HEK293 (cell line): ENCODE data around the gene IGF2BP1.

Source experiments
- CTCF ChIA-PET: fragments of 350-600 bp; formaldehyde crosslinking; extraction: SDS; loops from one replicate; lab custom pipeline; 2021; ENCODE audit warnings: antibody characterized with exemption; lab: Yijun Ruan, JAX
- POLR2A ChIA-PET: fragments of 300-600 bp; formaldehyde crosslinking; extraction: SDS; loops from one replicate; lab custom pipeline; 2020; ENCODE audit warnings: antibody characterized with exemption, inconsistent platforms; lab: Yijun Ruan, JAX
- H3K27ac ChIP-seq: fragments of 200-500 bp; sonication (Bioruptor generic); 2 replicates; pipeline ENCODE4 v1.5.1; 2014; ENCODE audit warnings: low read depth, low read length, control low read depth, inconsistent platforms; ENCODE audit errors: extremely low read depth
- H3K36me3 ChIP-seq, 2 experiments: fragments of 200-500 bp in 1 of 2; sonication (Bioruptor generic) in 1 of 2; 1 replicate in 1 of 2; 2 replicates in 1 of 2; pipeline ENCODE4 v1.5.1; 2014 to 2017; ENCODE audit warnings: inconsistent platforms in 2 of 2, low read length in 2 of 2; ENCODE audit not compliant: control insufficient read depth in 2 of 2, insufficient read depth in 1 of 2
- H3K4me1 ChIP-seq: fragments of 200-500 bp; sonication (Bioruptor generic); 2 replicates; pipeline ENCODE4 v1.5.1; 2014; ENCODE audit warnings: mild to moderate bottlenecking, low read length, inconsistent platforms; ENCODE audit not compliant: control insufficient read depth, insufficient read depth
- H3K4me3 ChIP-seq: 2 replicates; pipeline ENCODE4 v1.5.1; 2011; ENCODE audit warnings: low read depth, mild to moderate bottlenecking, control low read depth, low read length, moderate library complexity
- H3K9me3 ChIP-seq: fragments of 200-500 bp; sonication (Bioruptor generic); 2 replicates; pipeline ENCODE4 v1.5.1; 2014; ENCODE audit warnings: low read depth, low read length, inconsistent platforms; ENCODE audit not compliant: control insufficient read depth, insufficient read depth
- HOXA7 ChIP-seq: sonication (generic); formaldehyde crosslinking; IDR thresholded peaks from 2 replicates; pipeline ENCODE4 v1.8.1; 2022; ENCODE audit warnings: missing genetic modification reagents, borderline replicate concordance
- SALL2 ChIP-seq: fragments of 450-650 bp; formaldehyde crosslinking; IDR thresholded peaks from 2 replicates; pipeline ENCODE4 v1.5.0; 2017; ENCODE audit warnings: missing biosample characterization, mild to moderate bottlenecking, missing genetic modification characterization, borderline replicate concordance
- SCRT2 ChIP-seq: fragments of 450-650 bp; formaldehyde crosslinking; IDR thresholded peaks from 2 replicates; pipeline ENCODE4 v1.5.1; 2016; ENCODE audit warnings: missing biosample characterization, missing genetic modification characterization
- ZBTB1 ChIP-seq: fragments of 450-650 bp; formaldehyde crosslinking; IDR thresholded peaks from 2 replicates; pipeline ENCODE4 v1.5.1; 2016; ENCODE audit warnings: missing biosample characterization, missing genetic modification characterization
- ZBTB17 ChIP-seq: fragments of 450-650 bp; formaldehyde crosslinking; IDR thresholded peaks from 2 replicates; pipeline ENCODE4 v1.5.1; 2016; ENCODE audit warnings: missing biosample characterization, missing genetic modification characterization
- ZBTB21 ChIP-seq: fragments of 450-650 bp; formaldehyde crosslinking; IDR thresholded peaks from 2 replicates; pipeline ENCODE4 v1.5.1; 2017; ENCODE audit warnings: missing biosample characterization, missing genetic modification characterization
- ZEB2 ChIP-seq: fragments of 450-650 bp; formaldehyde crosslinking; IDR thresholded peaks from 2 replicates; pipeline ENCODE4 v1.5.1; 2016; ENCODE audit warnings: missing biosample characterization, missing genetic modification characterization
- ZNF140 ChIP-seq: fragments of 450-650 bp; formaldehyde crosslinking; IDR thresholded peaks from 2 replicates; pipeline ENCODE4 v1.5.1; 2016; ENCODE audit warnings: missing biosample characterization, missing genetic modification characterization
- ZNF221 ChIP-seq: fragments of 450-650 bp; formaldehyde crosslinking; IDR thresholded peaks from 2 replicates; pipeline ENCODE4 v1.5.1; 2017; ENCODE audit warnings: missing biosample characterization, missing genetic modification characterization, borderline replicate concordance
- ZNF266 ChIP-seq: fragments of 450-650 bp; formaldehyde crosslinking; IDR thresholded peaks from 2 replicates; pipeline ENCODE4 v1.5.1; 2016; ENCODE audit warnings: missing biosample characterization, missing genetic modification characterization, low read depth
- ZNF274 ChIP-seq, 2 experiments: fragments of 200-500 bp in 1 of 2; fragments of 450-650 bp in 1 of 2; sonication (Bioruptor generic) in 1 of 2; formaldehyde crosslinking in 1 of 2; IDR thresholded peaks; 2 replicates each; pipeline versions ENCODE4 v1.5.1 to v1.6.1; 2014 to 2016; ENCODE audit warnings: borderline replicate concordance in 1 of 2, inconsistent platforms in 1 of 2, low read length in 1 of 2, missing biosample characterization in 1 of 2, missing genetic modification characterization in 1 of 2
- ZNF292 ChIP-seq: fragments of 450-650 bp; formaldehyde crosslinking; IDR thresholded peaks from 2 replicates; pipeline ENCODE4 v1.5.1; 2016; ENCODE audit warnings: low read depth, missing biosample characterization, missing genetic modification characterization, borderline replicate concordance
- ZNF324 ChIP-seq: fragments of 450-650 bp; formaldehyde crosslinking; IDR thresholded peaks from 2 replicates; pipeline ENCODE4 v1.5.1; 2016; ENCODE audit warnings: missing biosample characterization, missing genetic modification characterization
- ZNF335 ChIP-seq: fragments of 450-650 bp; formaldehyde crosslinking; conservative IDR thresholded peaks from 2 replicates; pipeline ENCODE4 v1.5.1; 2016; ENCODE audit warnings: missing biosample characterization, missing genetic modification characterization
- ZNF341 ChIP-seq: fragments of 450-650 bp; formaldehyde crosslinking; IDR thresholded peaks from 2 replicates; pipeline ENCODE4; 2016; ENCODE audit warnings: low read depth, missing biosample characterization, missing genetic modification characterization
- ZNF394 ChIP-seq: fragments of 450-650 bp; formaldehyde crosslinking; IDR thresholded peaks from 2 replicates; pipeline ENCODE4 v1.5.1; 2016; ENCODE audit warnings: missing biosample characterization, missing genetic modification characterization, mild to moderate bottlenecking, moderate library complexity, borderline replicate concordance
- ZNF404 ChIP-seq: fragments of 450-650 bp; formaldehyde crosslinking; IDR thresholded peaks from 2 replicates; pipeline ENCODE4 v1.5.1; 2017; ENCODE audit warnings: missing biosample characterization, missing genetic modification characterization
- ZNF623 ChIP-seq: fragments of 450-650 bp; formaldehyde crosslinking; IDR thresholded peaks from 2 replicates; pipeline ENCODE4 v1.5.1; 2016; ENCODE audit warnings: missing biosample characterization, missing genetic modification characterization
- ZNF654 ChIP-seq: fragments of 450-650 bp; formaldehyde crosslinking; IDR thresholded peaks from 2 replicates; pipeline ENCODE4 v1.5.1; 2016; ENCODE audit warnings: low read depth, missing biosample characterization, missing genetic modification characterization
- ZXDB ChIP-seq: fragments of 450-650 bp; formaldehyde crosslinking; IDR thresholded peaks from 2 replicates; pipeline ENCODE4 v1.5.1; 2016; ENCODE audit warnings: missing biosample characterization, missing genetic modification characterization
- TF ChIP-seq, protein P1 (sequence below): sonication (generic); formaldehyde crosslinking; IDR thresholded peaks from 2 replicates; pipeline ENCODE4 v1.8.1; 2022; ENCODE audit warnings: mild to moderate bottlenecking, moderate library complexity, missing genetic modification reagents
- TF ChIP-seq, protein P2 (sequence below): fragments of 450-650 bp; formaldehyde crosslinking; optimal IDR thresholded peaks from 2 replicates; pipeline ENCODE3; 2016; ENCODE audit warnings: missing biosample characterization, mild to moderate bottlenecking, missing genetic modification characterization
- TF ChIP-seq, protein P3 (sequence below): fragments of 450-650 bp; formaldehyde crosslinking; IDR thresholded peaks from 2 replicates; pipeline ENCODE4 v1.5.1; 2016; ENCODE audit warnings: missing biosample characterization, missing genetic modification characterization
- TF ChIP-seq, protein P4 (sequence below): fragments of 450-650 bp; IDR thresholded peaks from 2 replicates; pipeline ENCODE4 v1.5.1; 2018; ENCODE audit warnings: missing biosample characterization, mild to moderate bottlenecking, missing genetic modification characterization
- TF ChIP-seq, protein P5 (sequence below): fragments of 450-650 bp; formaldehyde crosslinking; IDR thresholded peaks from 2 replicates; pipeline ENCODE4 v1.5.1; 2016; ENCODE audit warnings: missing biosample characterization, missing genetic modification characterization
- TF ChIP-seq, protein P6 (sequence below): fragments of 450-650 bp; formaldehyde crosslinking; IDR thresholded peaks from 2 replicates; pipeline ENCODE4 v1.5.1; 2016; ENCODE audit warnings: missing biosample characterization, missing genetic modification characterization

IGF2BP1 gene

DNA sequence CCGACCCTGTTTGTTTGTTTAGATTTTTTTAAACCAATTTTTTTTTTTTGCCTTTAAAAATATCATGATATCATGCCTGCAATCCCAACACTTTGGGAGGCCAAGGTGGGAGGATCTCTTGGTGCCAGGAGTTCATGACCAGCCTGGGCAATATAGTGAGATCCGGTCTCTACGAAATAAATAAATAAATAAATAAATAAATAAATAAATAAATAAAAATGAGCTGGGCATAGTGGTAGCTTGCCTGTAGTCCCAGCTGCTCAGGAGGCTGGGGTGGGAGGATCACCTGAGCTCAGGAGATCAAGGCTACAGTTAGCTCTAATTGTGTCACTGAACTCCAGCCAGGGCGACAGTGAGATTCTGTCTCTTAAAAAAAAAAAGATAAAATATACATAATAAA lies 8.1 kb upstream of the IGF2BP1 start:
- H3K4me1 ChIP-seq = peaks cover 27% of the 10 kb centered on the region
- ChIA-PET CTCF (interaction anchor here (1.1 to 1.8 kb wide), 4 partner anchors 16 to 238 kb away, joined by 3 to 9 read pairs (median 4); no protein-coding TSS in a partner anchor), POLR2A (interaction anchor here (1.0 to 2.0 kb wide), 3 partner anchors 18 to 45 kb away, joined by 3 to 13 read pairs (median 4); partner anchors contain the start of gene SNF8)
- no peak overlapping the region for H3K4me3 ChIP-seq
- no peak overlapping the region for H3K27ac ChIP-seq
- H3K9me3 ChIP-seq = no peaks in the 10 kb centered on the region
- H3K36me3 ChIP-seq = no peaks in the 10 kb centered on the region
- no peak for TF ChIP-seq SCRT2 (tag by site-specific recombination)
- no peak for TF ChIP-seq ZNF324 (tag by site-specific recombination)
- no peak for TF ChIP-seq SALL2 (tag by site-specific recombination)
- peak; percentile 26 for TF ChIP-seq ZNF654 (tag by site-specific recombination)
- TF ChIP-seq ZNF274 (IDR thresholded peaks at IDR 0.05; ENCODE audit: low read length) = no peak
- TF ChIP-seq ZNF274 (tag by site-specific recombination; IDR thresholded peaks at IDR 0.05; ENCODE audit: borderline replicate concordance) = no peak
- peak; percentile 42; the same call in 1 of the 2 replicates for TF ChIP-seq ZNF623 (tag by site-specific recombination)
- TF ChIP-seq ZNF404 = 0 out of 2 replicates have a peak, but pooled peaks have one; percentile 46
- TF ChIP-seq HOXA7 = no peak
- no peak for TF ChIP-seq ZEB2 (tag by site-specific recombination)
- TF ChIP-seq, protein P1, sequence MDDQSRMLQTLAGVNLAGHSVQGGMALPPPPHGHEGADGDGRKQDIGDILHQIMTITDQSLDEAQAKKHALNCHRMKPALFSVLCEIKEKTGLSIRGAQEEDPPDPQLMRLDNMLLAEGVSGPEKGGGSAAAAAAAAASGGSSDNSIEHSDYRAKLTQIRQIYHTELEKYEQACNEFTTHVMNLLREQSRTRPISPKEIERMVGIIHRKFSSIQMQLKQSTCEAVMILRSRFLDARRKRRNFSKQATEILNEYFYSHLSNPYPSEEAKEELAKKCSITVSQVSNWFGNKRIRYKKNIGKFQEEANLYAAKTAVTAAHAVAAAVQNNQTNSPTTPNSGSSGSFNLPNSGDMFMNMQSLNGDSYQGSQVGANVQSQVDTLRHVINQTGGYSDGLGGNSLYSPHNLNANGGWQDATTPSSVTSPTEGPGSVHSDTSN (CRISPR knock-in tag) = no peak
- no peak for TF ChIP-seq ZNF335 (tag by site-specific recombination)
- peak; percentile 32; the same call in 1 of the 2 replicates for TF ChIP-seq ZBTB21 (tag by site-specific recombination)
- TF ChIP-seq ZBTB1 (tag by site-specific recombination) = no peak
- TF ChIP-seq, protein P2, sequence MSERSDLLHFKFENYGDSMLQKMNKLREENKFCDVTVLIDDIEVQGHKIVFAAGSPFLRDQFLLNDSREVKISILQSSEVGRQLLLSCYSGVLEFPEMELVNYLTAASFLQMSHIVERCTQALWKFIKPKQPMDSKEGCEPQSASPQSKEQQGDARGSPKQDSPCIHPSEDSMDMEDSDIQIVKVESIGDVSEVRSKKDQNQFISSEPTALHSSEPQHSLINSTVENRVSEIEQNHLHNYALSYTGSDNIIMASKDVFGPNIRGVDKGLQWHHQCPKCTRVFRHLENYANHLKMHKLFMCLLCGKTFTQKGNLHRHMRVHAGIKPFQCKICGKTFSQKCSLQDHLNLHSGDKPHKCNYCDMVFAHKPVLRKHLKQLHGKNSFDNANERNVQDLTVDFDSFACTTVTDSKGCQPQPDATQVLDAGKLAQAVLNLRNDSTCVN (tag by site-specific recombination) = no peak
- peak; percentile 33; the same call in 1 of the 2 replicates for TF ChIP-seq ZXDB (tag by site-specific recombination)
- TF ChIP-seq, protein P3, sequence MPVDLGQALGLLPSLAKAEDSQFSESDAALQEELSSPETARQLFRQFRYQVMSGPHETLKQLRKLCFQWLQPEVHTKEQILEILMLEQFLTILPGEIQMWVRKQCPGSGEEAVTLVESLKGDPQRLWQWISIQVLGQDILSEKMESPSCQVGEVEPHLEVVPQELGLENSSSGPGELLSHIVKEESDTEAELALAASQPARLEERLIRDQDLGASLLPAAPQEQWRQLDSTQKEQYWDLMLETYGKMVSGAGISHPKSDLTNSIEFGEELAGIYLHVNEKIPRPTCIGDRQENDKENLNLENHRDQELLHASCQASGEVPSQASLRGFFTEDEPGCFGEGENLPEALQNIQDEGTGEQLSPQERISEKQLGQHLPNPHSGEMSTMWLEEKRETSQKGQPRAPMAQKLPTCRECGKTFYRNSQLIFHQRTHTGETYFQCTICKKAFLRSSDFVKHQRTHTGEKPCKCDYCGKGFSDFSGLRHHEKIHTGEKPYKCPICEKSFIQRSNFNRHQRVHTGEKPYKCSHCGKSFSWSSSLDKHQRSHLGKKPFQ (tag by site-specific recombination) = no peak
- no peak for TF ChIP-seq ZBTB17 (tag by site-specific recombination)
- 0 out of 2 replicates have a peak, but pooled peaks have one; percentile 29 for TF ChIP-seq ZNF266
- TF ChIP-seq ZNF292 (tag by site-specific recombination) = 0 out of 2 replicates have a peak, but pooled peaks have one; percentile 55
- TF ChIP-seq, protein P4, sequence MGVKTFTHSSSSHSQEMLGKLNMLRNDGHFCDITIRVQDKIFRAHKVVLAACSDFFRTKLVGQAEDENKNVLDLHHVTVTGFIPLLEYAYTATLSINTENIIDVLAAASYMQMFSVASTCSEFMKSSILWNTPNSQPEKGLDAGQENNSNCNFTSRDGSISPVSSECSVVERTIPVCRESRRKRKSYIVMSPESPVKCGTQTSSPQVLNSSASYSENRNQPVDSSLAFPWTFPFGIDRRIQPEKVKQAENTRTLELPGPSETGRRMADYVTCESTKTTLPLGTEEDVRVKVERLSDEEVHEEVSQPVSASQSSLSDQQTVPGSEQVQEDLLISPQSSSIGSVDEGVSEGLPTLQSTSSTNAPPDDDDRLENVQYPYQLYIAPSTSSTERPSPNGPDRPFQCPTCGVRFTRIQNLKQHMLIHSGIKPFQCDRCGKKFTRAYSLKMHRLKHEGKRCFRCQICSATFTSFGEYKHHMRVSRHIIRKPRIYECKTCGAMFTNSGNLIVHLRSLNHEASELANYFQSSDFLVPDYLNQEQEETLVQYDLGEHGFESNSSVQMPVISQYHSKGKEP (tag by site-specific recombination) = no peak
- peak; percentile 69 for TF ChIP-seq ZNF140 (tag by site-specific recombination)
- TF ChIP-seq, protein P5, sequence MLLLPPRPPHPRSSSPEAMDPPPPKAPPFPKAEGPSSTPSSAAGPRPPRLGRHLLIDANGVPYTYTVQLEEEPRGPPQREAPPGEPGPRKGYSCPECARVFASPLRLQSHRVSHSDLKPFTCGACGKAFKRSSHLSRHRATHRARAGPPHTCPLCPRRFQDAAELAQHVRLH = no peak
- no peak for TF ChIP-seq ZNF221 (tag by site-specific recombination)
- peak; percentile 85; the same call in 1 of the 2 replicates for TF ChIP-seq ZNF394
- TF ChIP-seq ZNF341 (tag by site-specific recombination) = no peak
- TF ChIP-seq, protein P6, sequence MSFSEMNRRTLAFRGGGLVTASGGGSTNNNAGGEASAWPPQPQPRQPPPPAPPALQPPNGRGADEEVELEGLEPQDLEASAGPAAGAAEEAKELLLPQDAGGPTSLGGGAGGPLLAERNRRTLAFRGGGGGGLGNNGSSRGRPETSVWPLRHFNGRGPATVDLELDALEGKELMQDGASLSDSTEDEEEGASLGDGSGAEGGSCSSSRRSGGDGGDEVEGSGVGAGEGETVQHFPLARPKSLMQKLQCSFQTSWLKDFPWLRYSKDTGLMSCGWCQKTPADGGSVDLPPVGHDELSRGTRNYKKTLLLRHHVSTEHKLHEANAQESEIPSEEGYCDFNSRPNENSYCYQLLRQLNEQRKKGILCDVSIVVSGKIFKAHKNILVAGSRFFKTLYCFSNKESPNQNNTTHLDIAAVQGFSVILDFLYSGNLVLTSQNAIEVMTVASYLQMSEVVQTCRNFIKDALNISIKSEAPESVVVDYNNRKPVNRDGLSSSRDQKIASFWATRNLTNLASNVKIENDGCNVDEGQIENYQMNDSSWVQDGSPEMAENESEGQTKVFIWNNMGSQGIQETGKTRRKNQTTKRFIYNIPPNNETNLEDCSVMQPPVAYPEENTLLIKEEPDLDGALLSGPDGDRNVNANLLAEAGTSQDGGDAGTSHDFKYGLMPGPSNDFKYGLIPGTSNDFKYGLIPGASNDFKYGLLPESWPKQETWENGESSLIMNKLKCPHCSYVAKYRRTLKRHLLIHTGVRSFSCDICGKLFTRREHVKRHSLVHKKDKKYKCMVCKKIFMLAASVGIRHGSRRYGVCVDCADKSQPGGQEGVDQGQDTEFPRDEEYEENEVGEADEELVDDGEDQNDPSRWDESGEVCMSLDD = no peak
